ENCODE data around the gene AKAP11. TPM values are rescaled to one million over a fixed set of nuclear protein-coding genes. Genes with fewer than 3 reads are reported as not detected.

The AKAP11 gene
- total and polyA plus RNA-seq, 2 donors (not counting 1 experiment from before 2014, with no cell fraction given), result 27.8 to 34.0 TPM

- H4K20me1 ChIP-seq (ENCODE audit: control insufficient read depth, extremely low read depth, insufficient read depth, low read length), result no peaks in the 10 kb centered on the region
- no peak for TF ChIP-seq CTCF (conservative IDR thresholded peaks at IDR 0.05 in 1 of 2, IDR thresholded peaks at IDR 0.05 in 1 of 2; ENCODE audit: low read depth in 1 of 2, low read length in 2 of 2)
- no peak for TF ChIP-seq EZH2 (IDR thresholded peaks at IDR 0.05; ENCODE audit: low read length, missing control alignments)
- peaks cover 10% of the 10 kb centered on the region for H3K36me3 ChIP-seq (ENCODE audit: control insufficient read depth, insufficient read depth, low read length)
- no peak overlapping the region for H2AFZ ChIP-seq (ENCODE audit: low read length)
- no peak for DNase-seq (ENCODE audit: low read depth in 2 of 2)
- no peaks in the 10 kb centered on the region for H3K27me3 ChIP-seq (ENCODE audit: control insufficient read depth, insufficient read depth, low read length)
- no peak overlapping the region for H3K9ac ChIP-seq (ENCODE audit: insufficient read depth, low read length)
- no peak overlapping the region for H3K27ac ChIP-seq (ENCODE audit: insufficient read depth, low read length)
- no peaks in the 10 kb centered on the region for H3K9me3 ChIP-seq (ENCODE audit: control insufficient read depth, insufficient read depth, low read depth, low read length)
- H3K4me1 ChIP-seq (ENCODE audit: control insufficient read depth, extremely low read depth, insufficient read depth, low read length), result no peaks in the 10 kb centered on the region
- no peak overlapping the region for H3K4me2 ChIP-seq (ENCODE audit: extremely low read depth, insufficient read depth, low read length)
- no peak overlapping the region for H3K4me3 ChIP-seq (replicated peaks in 1 of 4; ENCODE audit: control extremely low read depth in 1 of 4, insufficient read depth in 1 of 4, low read depth in 3 of 4, low read length in 4 of 4)
- H3K79me2 ChIP-seq (ENCODE audit: control insufficient read depth, insufficient read depth, low read length), result no peaks in the 10 kb centered on the region
Observed at GRCh38 chr13:42305503-42305902, 33.6 kb downstream of the AKAP11 start.

- TF ChIP-seq EZH2 (IDR thresholded peaks at IDR 0.05; ENCODE audit: low read length, missing control alignments) (no peak), CTCF (conservative IDR thresholded peaks at IDR 0.05 in 1 of 2, IDR thresholded peaks at IDR 0.05 in 1 of 2; ENCODE audit: low read depth in 1 of 2, low read length in 2 of 2) (no peak)
- Histone ChIP-seq H3K36me3 (ENCODE audit: control insufficient read depth, insufficient read depth, low read length) (peaks cover 2% of the 10 kb centered on the region), H3K4me3 (replicated peaks in 1 of 4; ENCODE audit: control extremely low read depth in 1 of 4, insufficient read depth in 1 of 4, low read depth in 3 of 4, low read length in 4 of 4) (no peak overlapping the region), H3K4me2 (ENCODE audit: extremely low read depth, insufficient read depth, low read length) (no peak overlapping the region), H4K20me1 (ENCODE audit: control insufficient read depth, extremely low read depth, insufficient read depth, low read length) (no peaks in the 10 kb centered on the region), H3K27ac (ENCODE audit: insufficient read depth, low read length) (no peak overlapping the region), H3K9ac (ENCODE audit: insufficient read depth, low read length) (no peak overlapping the region), H3K27me3 (ENCODE audit: control insufficient read depth, insufficient read depth, low read length) (no peaks in the 10 kb centered on the region), H3K4me1 (ENCODE audit: control insufficient read depth, extremely low read depth, insufficient read depth, low read length) (no peaks in the 10 kb centered on the region), H2AFZ (ENCODE audit: low read length) (no peak overlapping the region), H3K79me2 (ENCODE audit: control insufficient read depth, insufficient read depth, low read length) (no peaks in the 10 kb centered on the region), H3K9me3 (ENCODE audit: control insufficient read depth, insufficient read depth, low read depth, low read length) (no peaks in the 10 kb centered on the region)
- DNase-seq (ENCODE audit: low read depth in 2 of 2), result no peak
Observed at GRCh38 chr13:42307461-42307860, 35.5 kb downstream of the AKAP11 start.

GRCh38 chr13:42312817-42313431 lies 41.0 kb downstream of the AKAP11 start:
- no peaks in the 10 kb centered on the region for H3K27me3 ChIP-seq (ENCODE audit: control insufficient read depth, insufficient read depth, low read length)
- no peaks in the 10 kb centered on the region for H4K20me1 ChIP-seq (ENCODE audit: control insufficient read depth, extremely low read depth, insufficient read depth, low read length)
- H3K27ac ChIP-seq (ENCODE audit: insufficient read depth, low read length), result no peak overlapping the region
- no peak overlapping the region for H3K4me2 ChIP-seq (ENCODE audit: extremely low read depth, insufficient read depth, low read length)
- H3K4me1 ChIP-seq (ENCODE audit: control insufficient read depth, extremely low read depth, insufficient read depth, low read length), result no peaks in the 10 kb centered on the region
- no peak overlapping the region for H2AFZ ChIP-seq (ENCODE audit: low read length)
- no peaks in the 10 kb centered on the region for H3K9me3 ChIP-seq (ENCODE audit: control insufficient read depth, insufficient read depth, low read depth, low read length)
- H3K79me2 ChIP-seq (ENCODE audit: control insufficient read depth, insufficient read depth, low read length), result no peaks in the 10 kb centered on the region
- H3K4me3 ChIP-seq (replicated peaks in 1 of 4; ENCODE audit: control extremely low read depth in 1 of 4, insufficient read depth in 1 of 4, low read depth in 3 of 4, low read length in 4 of 4), result no peak overlapping the region
- no peak for DNase-seq (ENCODE audit: low read depth in 2 of 2)
- TF ChIP-seq EZH2 (IDR thresholded peaks at IDR 0.05; ENCODE audit: low read length, missing control alignments) (no peak), CTCF (conservative IDR thresholded peaks at IDR 0.05 in 1 of 2, IDR thresholded peaks at IDR 0.05 in 1 of 2; ENCODE audit: low read depth in 1 of 2, low read length in 2 of 2) (no peak)
- H3K9ac ChIP-seq (ENCODE audit: insufficient read depth, low read length), result no peak overlapping the region
- H3K36me3 ChIP-seq (ENCODE audit: control insufficient read depth, insufficient read depth, low read length), result peaks cover 2% of the 10 kb centered on the region
